Stimulated activated CD4-positive, alpha-beta T cell treated with anti-CD3 and anti-CD28 coated beads, Interleukin-1b, Interleukin-23, amount 100 ng/mL, for 1 hour (primary cell): ENCODE data around the gene BTN1A1.

ENCODE experiments used
- DNase-seq, 2 donors: peaks; one replicate each; pipeline ENCODE4 v3.0.0-alpha.2; 2020; ENCODE audit warnings: low read depth in 2 of 2

BTN1A1 gene

DNA sequence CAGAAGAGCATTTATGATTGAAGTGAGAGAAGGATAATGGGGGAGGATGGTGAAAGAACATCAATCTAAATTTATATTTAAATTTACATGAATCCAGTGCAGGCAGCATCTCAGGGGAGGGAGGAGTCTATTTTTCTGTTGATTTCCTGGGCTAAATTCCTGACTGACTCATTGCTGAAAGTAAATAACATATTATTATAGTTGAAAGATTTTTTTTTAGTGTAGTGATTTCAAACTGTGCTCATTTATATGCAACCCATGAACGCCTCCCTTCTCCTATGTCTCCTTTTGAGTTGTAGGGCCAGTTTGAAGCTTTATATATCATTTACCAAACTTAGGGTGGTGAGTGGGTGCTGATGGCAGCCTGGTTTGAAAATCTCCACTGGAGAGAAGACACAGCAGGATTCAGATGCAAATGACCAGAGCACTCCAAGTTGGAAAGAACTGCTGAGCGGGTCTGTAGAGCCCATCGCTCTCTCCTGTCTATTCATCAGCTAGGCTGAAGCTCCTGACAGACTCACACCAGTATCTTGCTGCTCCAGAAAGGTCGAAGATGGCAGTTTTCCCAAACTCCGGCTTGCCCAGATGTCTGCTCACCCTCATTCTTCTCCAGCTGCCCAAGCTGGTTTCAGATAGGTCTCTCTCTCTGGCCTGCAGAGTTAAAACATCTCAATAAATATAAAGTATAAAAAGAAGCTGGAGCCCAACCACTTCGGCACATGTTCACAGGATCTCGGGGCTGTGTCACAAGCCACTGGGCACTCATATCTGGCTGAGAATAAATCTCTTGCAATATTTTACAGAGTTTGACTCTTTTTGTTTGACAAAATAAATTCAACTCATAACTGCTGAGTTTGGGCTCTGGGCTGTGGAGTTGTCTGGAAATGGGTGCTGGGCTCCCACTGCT lies 24.0 kb upstream of the BTN1A1 start:
- no peak for DNase-seq

DNA sequence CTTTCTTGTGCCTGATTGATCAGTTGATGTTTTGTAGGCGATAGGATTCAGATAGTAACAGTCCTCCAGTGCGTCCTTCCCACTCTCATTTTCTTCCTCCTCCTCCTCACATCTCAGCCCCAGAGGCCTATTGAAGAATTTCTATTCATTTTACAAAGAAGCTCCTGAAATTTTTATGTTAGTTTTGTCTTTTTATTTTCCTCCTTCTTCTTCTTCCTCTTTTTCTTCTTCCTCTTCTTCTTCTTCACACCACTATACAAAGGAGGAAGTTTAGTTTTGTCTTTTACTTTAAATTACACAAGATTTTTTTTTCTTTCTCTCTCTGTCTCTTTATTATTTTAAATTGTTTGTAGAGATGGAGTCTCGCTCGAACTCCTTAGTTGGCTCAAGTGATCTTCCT lies 23.2 kb upstream of the BTN1A1 start:
- DNase-seq: no peak

DNA sequence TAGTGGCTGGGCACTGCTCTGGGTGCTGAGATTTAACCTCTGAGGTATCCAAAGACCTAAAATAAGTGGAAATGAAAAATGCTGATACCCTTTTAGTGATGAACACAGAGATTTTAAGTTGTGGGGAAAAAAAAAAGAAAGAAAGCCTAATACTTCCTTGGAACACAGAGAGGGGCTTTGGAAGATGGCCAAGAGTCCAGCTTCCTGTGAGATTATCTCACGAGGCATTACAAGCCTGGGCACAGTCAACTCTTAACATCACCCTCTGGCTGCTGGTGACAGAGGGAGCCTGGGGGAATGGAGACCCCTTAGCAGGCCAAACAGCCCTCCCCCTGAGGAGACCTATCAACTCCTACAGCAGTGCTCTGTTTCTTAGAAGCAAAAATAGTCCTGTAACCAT lies 22.7 kb upstream of the BTN1A1 start:
- DNase-seq: no peak

DNA sequence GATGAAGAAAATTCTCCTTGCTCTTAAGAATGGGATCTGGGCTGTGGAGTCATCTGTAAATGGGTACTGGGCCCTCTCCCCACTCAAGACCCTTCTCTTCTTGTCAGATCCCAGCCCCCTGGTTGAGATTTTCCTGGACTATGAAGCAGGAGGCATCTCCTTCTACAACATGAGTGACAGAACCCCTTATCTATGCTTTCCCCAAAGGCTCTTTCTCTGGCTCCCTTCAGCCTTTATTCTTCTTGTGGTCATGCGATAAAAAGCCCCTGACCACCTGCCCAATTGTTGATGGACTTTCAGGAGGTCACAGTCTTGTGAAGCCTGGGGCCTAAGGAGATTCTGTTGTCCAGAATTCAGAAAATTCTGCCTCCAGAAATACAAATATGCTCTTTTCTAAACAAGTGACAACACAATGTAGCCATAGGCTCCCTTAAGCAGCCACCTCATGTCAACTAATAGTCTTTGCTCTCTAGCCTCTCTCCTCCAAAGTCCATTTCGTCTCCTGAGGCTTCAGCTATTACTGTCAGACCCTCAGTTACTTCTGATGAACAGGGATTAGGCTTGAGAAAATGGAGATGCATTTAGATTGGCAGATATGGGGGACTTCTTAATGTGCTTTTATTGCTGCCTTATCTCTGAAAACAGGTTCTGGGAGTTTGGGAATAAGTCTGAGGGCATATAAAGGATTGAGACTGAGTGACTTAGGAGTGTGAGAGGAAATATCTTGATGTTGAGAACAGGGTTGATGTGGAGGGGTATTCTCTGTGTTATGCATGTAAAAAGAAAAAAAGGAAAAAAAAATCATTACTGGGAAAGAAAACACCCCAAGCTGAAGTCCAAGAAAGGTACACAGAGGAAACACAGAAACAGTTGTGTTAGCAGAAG lies 21.8 kb upstream of the BTN1A1 start:
- no peak for DNase-seq

DNA sequence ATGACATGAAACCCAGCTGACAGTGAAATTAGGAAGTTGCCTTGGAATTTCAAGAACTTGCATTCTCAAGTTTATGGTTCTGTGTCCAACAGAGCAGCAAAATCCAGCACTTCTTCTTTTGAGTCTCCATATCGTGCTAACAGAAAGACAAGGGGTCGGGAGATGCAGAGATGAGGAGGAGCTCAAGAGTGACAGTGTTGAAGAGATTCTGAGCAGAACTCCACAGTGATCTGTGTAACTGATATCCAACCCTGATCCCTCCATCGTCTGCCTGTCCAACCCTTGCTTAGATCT lies 21.2 kb upstream of the BTN1A1 start:
- no peak for DNase-seq

DNA sequence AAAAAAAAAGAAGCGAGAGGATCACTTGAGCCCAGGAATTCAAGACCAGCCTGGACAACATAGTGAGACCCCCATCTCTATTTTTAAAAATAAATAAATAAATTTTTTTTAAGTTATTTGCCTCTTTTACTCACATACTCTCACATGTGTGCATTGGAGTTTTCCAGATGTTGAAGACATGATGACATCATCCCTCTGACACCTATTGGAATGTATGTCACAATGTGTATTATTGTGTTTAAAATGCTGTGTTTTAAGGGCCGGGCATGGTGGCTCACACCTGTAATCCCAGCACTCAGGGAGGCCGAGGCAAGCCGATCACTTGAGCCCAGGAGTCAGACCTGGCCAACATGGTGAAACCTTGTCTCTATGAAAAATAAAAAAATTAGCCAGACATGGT lies 17.8 kb upstream of the BTN1A1 start:
- DNase-seq: no peak

DNA sequence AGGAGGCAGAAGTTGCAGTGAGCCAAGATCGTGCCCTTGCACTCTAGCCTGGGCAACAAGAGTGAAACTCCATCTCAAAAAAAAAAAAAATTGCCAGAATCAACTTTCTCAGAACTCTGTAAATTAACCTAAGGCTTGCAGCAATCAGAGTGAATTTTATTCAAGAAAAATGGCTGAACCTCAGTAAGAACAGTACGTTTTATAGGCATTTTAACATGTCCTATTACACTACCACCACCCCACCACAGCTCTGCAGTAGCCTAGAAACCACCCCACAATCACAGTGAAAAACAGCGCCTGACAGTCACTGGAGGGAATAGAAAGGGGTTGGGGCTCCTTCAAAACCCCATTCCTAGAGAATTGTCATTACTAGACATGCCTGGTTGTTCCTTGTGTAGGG lies 16.4 kb upstream of the BTN1A1 start:
- DNase-seq: no peak

DNA sequence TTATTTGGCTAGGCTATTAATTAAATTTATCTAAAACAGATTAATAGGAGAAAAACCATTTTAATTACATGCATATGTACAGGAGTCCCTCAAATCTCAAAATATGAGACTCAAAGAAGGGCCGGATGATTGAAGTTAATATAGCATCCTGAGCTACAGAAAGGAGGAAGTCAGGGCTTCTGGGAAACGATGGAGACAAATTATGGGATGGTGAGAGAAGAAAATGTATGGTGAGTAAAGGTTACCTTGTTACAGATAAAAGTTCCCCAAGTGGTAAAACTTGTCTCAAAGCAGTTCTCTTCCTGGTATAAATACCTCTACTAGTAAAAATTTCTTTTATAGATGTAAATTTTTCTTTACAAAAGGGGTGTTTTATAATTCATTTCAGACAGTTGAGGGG lies 15.9 kb upstream of the BTN1A1 start:
- no peak for DNase-seq

DNA sequence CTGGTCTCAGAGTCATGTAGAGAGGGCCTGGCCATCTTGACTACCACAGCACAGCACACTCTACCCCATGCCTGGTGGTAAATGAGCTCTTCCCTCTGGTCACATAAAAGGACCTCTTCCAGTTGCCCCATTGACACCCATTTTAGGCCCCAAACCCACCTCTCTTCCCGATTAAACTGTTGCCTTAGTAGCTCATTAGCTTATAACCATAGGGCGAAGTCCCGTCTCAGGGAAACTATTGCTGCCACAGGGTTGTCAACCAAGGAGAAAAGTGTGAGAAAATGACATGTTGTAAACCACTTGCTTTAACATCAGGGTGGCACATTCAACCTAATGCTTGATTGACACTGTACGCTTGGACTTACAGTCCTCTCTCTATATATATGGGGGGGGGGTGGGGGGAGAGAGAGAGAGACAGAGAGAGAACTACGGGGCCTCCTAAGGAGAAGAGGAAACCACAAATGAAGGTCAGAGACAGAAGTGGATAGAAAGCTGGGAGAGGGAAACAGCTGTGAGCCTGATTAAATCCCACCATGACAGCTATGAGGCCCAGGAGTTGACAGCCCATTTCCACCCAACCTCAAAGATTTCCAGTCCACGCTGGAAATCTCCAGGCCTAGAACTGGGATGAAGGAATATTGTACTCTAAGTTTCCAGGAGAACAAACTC lies 14.9 kb upstream of the BTN1A1 start:
- no peak for DNase-seq

DNA sequence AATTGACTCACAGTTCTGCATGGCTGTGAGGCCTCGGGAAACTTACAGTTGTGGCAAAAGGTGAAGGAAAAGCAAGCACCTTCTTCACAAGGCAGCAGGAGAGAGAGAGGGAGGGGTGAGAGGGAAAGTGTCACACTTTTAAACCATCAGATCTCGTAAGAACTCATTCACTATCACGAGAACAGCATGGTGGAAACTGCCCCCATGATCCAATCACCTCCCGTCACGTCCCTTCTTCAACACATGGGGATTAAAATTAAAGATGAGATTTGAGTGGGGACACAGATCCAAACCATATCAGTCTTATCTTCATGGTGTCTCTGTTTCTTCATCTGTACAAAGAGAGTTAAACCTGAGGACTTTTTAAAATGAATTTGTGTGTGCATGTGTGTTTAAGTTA lies 13.7 kb upstream of the BTN1A1 start:
- DNase-seq: no peak

DNA sequence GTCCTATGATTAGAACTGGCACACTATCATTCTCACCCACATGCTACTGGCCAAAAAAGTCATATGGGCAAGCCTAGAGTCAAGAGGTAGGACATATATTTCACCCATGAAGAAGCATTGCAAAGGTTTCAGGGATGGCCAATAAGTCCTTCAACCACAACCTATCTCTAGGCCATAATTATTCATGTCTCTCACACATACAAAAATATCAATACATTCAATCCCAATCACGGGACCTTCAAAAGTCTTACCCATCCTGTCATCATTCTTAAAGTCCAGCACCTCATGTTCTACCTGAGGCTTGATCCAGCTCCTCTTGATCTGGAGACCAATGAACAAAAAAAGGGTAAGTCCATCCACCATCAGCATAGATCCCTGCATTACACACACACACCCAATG lies 12.6 kb upstream of the BTN1A1 start:
- no peak for DNase-seq

DNA sequence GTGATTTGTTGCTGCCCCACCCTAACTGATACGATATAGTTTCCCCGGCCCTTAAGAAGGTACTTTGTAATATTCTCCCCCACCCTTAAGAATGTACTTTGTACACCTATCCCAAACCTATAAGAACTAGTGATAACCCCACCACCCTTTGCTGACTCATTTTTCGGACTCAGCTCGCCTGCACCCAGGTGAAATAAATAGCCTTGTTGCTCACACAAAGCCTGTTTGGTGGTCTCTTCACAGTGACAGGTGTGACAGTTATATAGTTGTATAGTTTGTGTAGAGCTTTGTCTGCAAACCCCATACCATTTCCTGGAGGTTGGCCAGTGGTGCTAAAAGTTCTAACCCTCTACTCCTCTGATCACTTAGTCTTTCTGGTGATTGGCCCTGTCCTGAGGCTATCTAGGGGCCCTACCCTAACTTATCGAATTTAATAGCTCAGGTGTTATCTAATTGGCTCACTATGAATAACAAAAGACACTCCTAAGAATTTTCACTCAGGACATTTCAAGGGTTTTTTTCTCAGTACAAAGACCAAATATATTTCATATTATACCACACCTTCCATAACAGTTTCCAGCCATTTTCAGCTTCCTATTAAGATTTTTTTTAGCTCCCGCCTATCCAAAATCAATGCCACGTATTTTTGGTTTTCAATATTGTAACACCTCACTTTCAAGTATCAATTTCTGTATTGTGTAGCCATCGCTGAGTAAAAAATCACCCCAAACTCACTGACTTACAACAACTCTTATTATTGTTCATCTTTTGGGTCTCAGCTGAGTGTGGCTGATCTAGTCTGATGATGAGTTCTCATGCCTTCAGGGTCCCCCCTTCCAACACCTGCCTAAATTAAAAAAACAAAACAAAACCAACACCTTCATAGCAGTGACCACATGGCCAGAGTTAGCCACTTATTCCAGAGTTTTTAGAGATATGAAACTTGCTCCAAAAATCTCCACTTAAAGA lies 9.8 kb upstream of the BTN1A1 start:
- DNase-seq: no peak

DNA sequence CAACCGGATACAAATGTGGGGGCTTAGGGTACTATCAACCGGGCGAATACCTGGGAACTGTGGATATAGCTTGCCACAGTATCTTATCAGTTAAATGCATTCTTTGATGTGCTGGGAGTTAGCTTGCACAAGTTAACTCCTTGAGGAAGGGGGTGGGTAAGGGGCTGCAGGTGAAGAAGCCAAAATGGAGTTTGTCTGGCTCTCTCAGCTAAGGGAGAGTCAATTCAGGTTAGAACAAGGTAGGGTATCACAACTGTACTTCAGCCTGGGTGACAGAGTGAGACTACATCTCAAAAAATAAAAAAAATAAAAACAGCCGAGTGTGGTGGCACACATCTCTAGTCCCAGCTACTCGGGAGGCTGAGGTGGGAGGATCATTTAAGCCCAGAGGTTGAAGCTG lies 8.5 kb upstream of the BTN1A1 start:
- DNase-seq: no peak

DNA sequence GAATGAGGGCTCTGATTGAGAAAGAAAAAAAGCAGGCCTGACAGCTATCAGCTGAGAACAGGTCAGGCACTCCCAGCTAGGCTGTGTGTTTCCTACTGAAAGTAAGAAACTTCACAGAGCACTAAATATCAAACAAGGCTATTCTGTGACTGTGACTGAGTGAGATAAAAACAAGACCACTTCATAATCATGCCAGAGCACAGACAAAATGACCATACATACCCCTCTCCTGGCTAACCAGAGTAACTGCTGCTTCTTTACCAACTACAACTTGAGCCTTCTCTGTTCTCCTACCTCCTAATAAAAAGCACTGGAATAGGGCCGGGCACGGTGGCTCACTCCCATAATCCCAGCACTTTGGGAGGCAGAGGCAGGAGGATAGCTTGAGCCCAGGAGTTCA lies 6.8 kb upstream of the BTN1A1 start:
- no peak for DNase-seq

DNA sequence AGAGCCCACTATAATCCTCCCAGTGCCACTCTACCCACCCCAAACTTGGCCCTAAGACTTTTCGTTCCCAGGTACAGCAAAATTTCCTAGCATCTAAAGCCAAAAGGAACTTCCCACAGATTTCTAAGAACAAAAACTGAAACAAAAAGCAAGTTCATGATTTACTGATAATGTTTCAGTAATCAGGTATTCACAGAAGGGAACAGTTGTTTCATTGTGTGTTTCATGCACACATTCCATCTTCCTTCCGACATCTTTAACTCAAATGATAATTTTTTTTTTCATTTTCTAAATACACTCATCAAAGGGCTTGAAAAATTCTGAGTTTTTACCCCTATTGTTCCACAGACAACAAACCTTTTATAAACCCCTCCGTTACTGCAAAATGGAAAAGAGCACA lies 6.0 kb upstream of the BTN1A1 start:
- no peak for DNase-seq

DNA sequence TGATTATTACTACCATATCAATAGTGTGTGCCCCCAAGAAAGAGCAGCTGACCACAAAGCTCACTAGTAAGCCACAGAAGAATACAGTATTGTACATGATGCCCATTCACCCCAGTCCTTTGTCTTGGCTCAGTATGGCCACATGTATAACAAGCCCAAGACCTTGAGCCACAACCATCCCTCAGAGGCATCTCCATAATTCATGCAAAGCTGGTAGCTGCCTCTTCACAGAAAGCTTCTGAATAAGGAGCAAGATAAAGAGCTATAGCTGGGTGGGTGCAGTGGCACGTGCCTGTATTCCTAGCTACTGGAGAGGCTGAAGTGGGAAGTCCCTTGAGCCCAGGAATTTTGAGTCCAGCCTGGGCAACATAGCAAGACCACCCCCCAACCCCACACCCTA lies 4.8 kb upstream of the BTN1A1 start:
- DNase-seq: no peak

DNA sequence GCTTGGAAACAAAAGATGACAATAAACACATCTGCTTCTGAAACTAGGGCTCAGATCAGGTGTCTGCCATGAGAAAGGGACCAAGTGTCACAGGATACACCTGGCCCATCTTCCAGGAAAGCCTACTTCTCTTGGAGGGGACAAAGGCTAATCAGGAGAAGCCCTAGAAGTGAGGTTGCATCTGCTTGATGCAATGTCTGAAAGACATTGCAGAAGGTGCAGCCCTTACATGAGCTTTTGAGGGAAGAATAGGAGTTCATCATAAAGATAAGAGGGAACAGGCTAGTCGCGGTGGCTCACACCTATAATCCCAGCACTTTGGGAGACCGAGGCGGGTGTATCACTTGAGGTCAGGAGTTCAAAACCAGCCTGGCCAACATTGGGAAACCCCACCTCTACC lies 2.5 kb upstream of the BTN1A1 start:
- DNase-seq: no peak

DNA sequence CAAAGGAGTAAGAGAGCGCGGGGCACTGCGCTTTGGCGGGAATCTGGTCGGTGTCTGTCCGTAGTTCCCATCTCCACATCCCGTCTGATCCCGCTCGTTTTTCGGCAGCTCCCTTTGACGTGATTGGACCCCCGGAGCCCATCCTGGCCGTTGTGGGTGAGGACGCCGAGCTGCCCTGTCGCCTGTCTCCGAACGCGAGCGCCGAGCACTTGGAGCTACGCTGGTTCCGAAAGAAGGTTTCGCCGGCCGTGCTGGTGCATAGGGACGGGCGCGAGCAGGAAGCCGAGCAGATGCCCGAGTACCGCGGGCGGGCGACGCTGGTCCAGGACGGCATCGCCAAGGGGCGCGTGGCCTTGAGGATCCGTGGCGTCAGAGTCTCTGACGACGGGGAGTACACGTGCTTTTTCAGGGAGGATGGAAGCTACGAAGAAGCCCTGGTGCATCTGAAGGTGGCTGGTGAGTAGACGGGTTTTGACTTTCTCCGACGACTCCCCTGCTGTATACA lies 1.4 kb downstream of the BTN1A1 start:
- DNase-seq: peak in 1 of 2 donors; percentile 2

DNA sequence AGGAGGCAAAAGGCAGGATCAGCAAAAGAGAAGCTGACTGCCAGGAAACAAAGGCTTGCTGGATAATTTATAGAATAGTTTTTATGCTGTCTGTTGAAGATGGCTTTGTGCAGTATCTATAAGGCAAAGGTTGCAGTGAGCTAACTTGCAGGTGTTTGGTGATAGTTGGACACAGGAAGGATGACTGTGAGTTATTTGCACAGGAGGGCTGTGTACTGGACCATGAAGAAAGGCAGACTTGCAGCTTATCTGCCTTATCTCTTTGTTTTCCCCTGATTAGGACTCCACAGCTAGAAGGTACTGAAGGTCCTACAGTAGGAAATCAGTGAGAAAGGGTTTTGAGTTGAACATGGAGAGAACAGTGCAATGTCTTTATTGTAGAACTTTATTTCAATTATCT lies 2.1 kb downstream of the BTN1A1 start:
- no peak for DNase-seq

DNA sequence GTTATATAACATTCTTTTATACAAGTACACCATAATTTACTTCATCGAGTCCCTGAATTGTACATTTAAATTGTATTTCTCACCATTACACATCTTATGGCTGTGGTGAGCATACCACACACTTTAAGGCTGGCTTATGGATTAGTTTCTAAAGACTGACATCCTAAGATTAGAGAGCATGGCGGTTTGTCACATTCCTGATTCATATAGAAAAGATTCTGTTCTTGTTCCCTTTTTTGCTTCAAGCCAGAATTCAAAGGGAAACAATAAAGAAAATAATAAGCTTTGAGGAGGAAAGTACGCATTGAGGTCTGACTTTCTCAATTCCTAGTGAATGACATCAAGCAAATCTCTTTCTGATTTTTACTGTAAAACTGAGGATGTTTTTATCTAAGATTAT lies 2.5 kb downstream of the BTN1A1 start:
- DNase-seq: no peak

DNA sequence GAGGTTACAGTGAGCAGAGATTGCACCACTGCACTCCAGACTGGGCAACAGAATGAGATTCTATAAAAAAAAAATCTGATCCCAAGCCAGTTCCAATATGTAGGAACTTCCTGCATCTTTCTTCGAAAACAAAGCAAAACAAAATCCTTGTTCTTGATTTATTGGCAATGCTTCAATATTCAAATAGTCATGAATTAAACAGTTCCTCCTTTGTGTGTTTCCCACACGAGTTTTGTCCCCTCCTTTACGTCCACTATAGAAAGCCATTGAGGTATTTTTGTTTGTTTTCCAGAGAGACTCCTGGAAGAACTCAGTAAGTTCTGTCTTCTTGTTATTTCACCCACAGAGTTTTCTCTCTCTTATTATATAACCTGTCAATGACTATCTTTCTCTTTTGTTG lies 7.6 kb downstream of the BTN1A1 start:
- no peak for DNase-seq
